D721Med (cell line): ENCODE data around the gene IPCEF1.
"Not testable (repeated sequence)": the region's sequence is repeated elsewhere in the genome, so short reads cannot be mapped to it uniquely, and the experiment has no call there.

Experiments
- DNase-seq: peaks from one replicate; pipeline ENCODE4 v3.0.0; 2011; ENCODE audit warnings: low spot score; ENCODE audit not compliant: insufficient read length
- FAIRE-seq: peaks from 2 replicates; lab custom pipeline; 2011; peaks lifted over from hg19 to GRCh38; lab: Jason Lieb, UNC
- CTCF ChIP-seq: IDR thresholded peaks from 2 replicates; pipeline ENCODE4 v1.5.1; 2012; ENCODE audit warnings: mild to moderate bottlenecking, control low read depth; ENCODE audit not compliant: insufficient read depth; ENCODE audit errors: missing control alignments

IPCEF1 gene

DNA sequence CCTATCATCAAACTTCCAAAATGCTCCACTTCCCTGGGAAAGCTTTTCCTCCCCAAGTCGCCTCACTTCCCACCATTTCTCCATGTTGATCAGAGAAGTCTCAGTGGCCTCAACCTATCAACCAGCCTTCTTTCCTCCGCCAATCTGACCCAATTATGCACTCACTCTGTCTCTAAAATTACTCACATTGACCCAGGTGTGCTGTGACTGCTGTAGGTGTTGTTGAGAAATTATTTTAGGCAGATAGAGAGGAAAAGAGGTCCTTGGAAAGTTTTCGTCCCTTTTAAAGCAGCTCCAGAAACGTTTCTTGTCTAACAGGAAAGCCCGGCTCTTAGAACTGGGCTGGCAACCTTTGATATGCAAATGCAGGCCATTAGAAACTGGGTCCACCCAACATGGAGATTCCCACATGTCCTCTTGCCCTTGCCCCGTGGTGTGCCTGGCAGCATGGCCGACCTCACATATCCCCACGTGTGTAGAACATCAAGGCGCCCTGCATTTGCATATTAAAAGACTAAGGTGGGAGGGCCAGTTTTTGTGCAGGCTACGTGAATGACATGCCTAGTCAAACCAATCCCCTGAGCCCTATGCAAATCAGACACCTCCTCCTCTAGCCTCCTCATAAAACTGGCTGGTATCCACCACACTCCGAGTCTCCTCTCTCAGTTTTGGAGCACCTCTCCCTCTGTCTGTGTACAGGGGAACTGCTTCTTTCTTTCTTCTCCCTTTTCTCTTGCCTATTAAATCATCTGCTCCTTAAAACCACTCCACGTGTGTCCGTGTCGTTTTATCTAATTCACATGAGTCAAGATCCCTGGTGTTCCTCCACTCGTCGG is 12.9 kb downstream of the IPCEF1 start:
- no peak for FAIRE-seq

DNA sequence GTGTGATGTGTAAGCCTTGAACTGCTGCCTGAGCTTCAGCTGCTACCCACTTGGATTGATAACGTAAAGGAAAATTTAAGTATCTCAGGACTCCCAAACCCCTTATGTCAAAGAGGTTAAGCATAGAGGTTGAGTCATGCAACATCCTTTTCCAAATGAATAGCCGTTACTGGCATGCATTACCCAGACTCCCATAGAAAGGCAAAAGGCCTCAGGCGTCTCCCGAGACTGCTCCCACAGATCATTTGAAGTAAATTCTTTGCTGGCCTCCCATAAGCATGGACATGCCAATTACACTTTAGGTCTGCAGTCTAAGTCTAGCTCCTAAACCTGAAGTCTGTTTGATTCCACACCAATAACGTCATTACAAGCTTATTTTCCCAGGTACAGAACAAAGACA is 14.7 kb downstream of the IPCEF1 start:
- DNase-seq (no peak), FAIRE-seq (no peak)
- TF ChIP-seq CTCF: no peak

More for the DNA sequence above, 12.9 kb downstream of the IPCEF1 start:
- TF ChIP-seq CTCF: no peak
- no peak for DNase-seq

- DNase-seq (no peak), FAIRE-seq (no peak)
- TF ChIP-seq CTCF: no peak
Measured at GRCh38 chr6:154341336-154341735, 15.3 kb downstream of the IPCEF1 start.

GRCh38 chr6:154337406-154338005 is 19.1 kb downstream of the IPCEF1 start:
- TF ChIP-seq CTCF: no peak
- DNase-seq: no peak
- FAIRE-seq: no peak

GRCh38 chr6:154334147-154334546 is 22.5 kb downstream of the IPCEF1 start:
- FAIRE-seq, DNase-seq: not testable (repeated sequence)

GRCh38 chr6:154331750-154332149 is 24.9 kb downstream of the IPCEF1 start:
- no peak for TF ChIP-seq CTCF
- FAIRE-seq: no peak
- DNase-seq: no peak

DNA sequence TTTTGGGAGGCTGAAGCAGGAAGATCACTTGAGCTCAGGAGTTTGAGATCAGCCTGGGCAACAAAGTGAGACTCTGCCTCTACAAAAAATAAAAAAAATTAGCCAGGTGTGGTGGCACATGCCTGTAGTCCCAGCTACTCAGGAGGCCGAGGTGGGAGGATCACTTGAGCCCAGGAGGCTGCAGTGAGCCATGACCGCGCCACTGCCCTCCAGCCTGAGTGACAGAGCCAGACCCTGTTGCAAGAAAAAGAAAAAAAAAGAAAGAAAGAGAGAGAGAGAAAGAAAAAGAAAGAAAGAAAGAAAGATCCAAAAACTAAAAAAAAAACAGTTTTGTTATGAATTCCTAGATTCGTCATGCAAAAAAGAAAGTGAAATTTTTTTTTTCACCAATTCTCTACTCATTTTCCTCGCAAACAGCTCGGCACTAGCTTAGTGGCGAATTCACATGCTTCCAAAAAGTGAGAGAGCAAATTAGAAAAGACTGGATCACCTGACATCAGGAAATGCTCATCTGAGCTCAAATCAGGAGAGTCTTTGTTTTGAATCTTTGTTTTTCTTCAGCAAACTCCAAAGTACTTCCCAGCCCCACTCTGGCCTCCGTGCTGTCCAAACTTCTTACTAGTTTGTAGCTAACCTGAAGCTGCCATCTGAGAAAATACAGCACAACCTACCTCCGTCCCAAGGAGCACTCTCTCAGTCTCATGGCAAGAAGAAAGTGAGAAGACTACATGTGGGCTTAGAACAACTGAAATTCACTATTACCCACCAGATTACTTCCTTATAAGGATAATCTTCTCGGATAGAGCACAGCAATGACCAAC is 27.0 kb downstream of the IPCEF1 start:
- DNase-seq: no peak
- FAIRE-seq: no peak
- no peak for TF ChIP-seq CTCF

DNA sequence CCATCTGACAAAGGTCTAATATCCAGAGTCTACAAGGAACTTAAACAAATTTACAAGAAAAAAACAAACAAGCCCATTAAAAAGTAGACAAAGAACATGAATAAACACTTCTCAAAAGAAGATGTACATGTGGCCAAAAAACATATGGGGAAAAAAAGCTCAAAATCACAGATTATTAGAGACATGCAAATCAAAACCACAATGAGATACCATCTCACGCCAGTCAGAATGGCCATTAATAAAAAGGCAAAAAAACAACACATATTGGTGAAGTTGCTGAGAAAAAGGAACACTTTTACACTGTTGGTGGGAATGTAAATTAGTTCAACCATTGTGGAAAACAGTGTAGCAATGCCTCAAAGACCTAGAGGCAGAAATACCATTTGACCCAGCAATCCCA is 29.3 kb downstream of the IPCEF1 start:
- not testable (repeated sequence) for DNase-seq, FAIRE-seq
